Gastrocnemius medialis (tissue), 4 donors: ENCODE measurements around the gene GTF2H3. TPM values are rescaled to one million over a fixed set of nuclear protein-coding genes. Genes with fewer than 3 reads are reported as not detected.

Source experiments
- ATAC-seq, 2 donors: fragments of 150-250 bp; one replicate each; pipeline ENCODE4 v1.9.1; 2016
- DNase-seq, 2 donors: peaks; one replicate each; pipeline ENCODE4 v3.0.0-alpha.2; 2019
- H3K27ac ChIP-seq, 4 donors: fragments of 200-600 bp; sonication (generic); 1 replicate in 1 of 4; 2 replicates in 3 of 4; pipeline ENCODE4 v1.5.1; 2016 to 2018; ENCODE audit warnings: mild to moderate bottlenecking in 2 of 4, moderate library complexity in 1 of 4
- H3K27me3 ChIP-seq, 3 donors: fragments of 200-600 bp; sonication (generic) in 2 of 3; 1 replicate in 1 of 3; 2 replicates in 2 of 3; pipeline versions ENCODE4 v1.5.1 to v1.6.0; 2016 to 2019; ENCODE audit warnings: mild to moderate bottlenecking in 1 of 3, moderate library complexity in 1 of 3
- H3K36me3 ChIP-seq, 2 donors: fragments of 200-600 bp; sonication (generic) in 1 of 2; one replicate each; pipeline ENCODE4 v1.5.1; 2017 to 2018
- H3K4me1 ChIP-seq, 2 donors: fragments of 200-600 bp; sonication (generic) in 1 of 2; one replicate each; pipeline ENCODE4 v1.5.1; 2016 to 2017; ENCODE audit warnings: mild to moderate bottlenecking in 2 of 2
- H3K4me3 ChIP-seq, 4 donors: fragments of 200-600 bp; sonication (generic) in 3 of 4; 1 replicate in 1 of 4; 2 replicates in 3 of 4; pipeline ENCODE4 v1.5.1; 2016 to 2019; ENCODE audit warnings: mild to moderate bottlenecking in 2 of 4
- H3K9me3 ChIP-seq, 3 donors: fragments of 200-600 bp; sonication (generic) in 2 of 3; 1 replicate in 1 of 3; 2 replicates in 2 of 3; pipeline ENCODE4 v1.5.1; 2016 to 2019
- CTCF ChIP-seq, 5 experiments: fragments of 450-650 bp in 3 of 5; fragments of 200-600 bp in 2 of 5; sonication (generic) in 2 of 5; IDR thresholded peaks in 4 of 5; conservative IDR thresholded peaks in 1 of 5; 1 replicate in 4 of 5; 2 replicates in 1 of 5; pipeline ENCODE4 v1.5.1; 2016 to 2019; ENCODE audit warnings: antibody characterized with exemption in 5 of 5, mild to moderate bottlenecking in 3 of 5, moderate library complexity in 3 of 5
- POLR2A ChIP-seq, 2 donors: fragments of 450-650 bp; IDR thresholded peaks; one replicate each; pipeline ENCODE4 v1.6.1; 2017; ENCODE audit warnings: antibody characterized with exemption in 2 of 2, mild to moderate bottlenecking in 2 of 2, moderate library complexity in 2 of 2
- in situ Hi-C, 4 donors: fragments of 200-750 bp; cut with MboI; loops; one replicate each; pipeline versions ENCODE4 v1.15.0 to v1.8.0; 2017; ENCODE audit warnings: low sequenced_read_pairs in 4 of 4
- intact Hi-C: fragments of 100-400 bp; cut with DNase I; formaldehyde crosslinking; loops from one replicate; pipeline ENCODE4 v1.15.1; 2023; ENCODE audit warnings: low total_unique reads
- total RNA-seq, 4 donors: library from RNA; depleted of rRNA; stranded (reverse); fragments of >200 nt; gene quantifications; one replicate each; pipeline versions ENCODE4 v1.1.0 to v1.2.3, GENCODE V29; 2016

GTF2H3 gene
- total RNA-seq, 4 donors from 2014 or later, result 11.5 to 14.3 (median 12.3) TPM

- peak overlapping the region in 1 of 4 donors; percentile 14 for H3K27ac ChIP-seq
- ATAC-seq, result no peak
These were observed 19.1 kb upstream of the GTF2H3 start for GRCh38 chr12:123614531-123614930.

GRCh38 chr12:123617144-123617543 is 16.5 kb upstream of the GTF2H3 start:
- no peaks in the 10 kb centered on the region for H3K27me3 ChIP-seq
- H3K9me3 ChIP-seq, result no peaks in the 10 kb centered on the region
- TF ChIP-seq CTCF (IDR thresholded peaks at IDR 0.05 in 4 of 5, conservative IDR thresholded peaks at IDR 0.05 in 1 of 5), result no peak
- TF ChIP-seq POLR2A (IDR thresholded peaks at IDR 0.05), result no peak
- H3K36me3 ChIP-seq, result peaks cover 8 to 89% of the 10 kb centered on the region in 2 donors
- ATAC-seq, result no peak
- no peak overlapping the region for H3K4me3 ChIP-seq
- no peak overlapping the region for H3K27ac ChIP-seq
- in situ Hi-C loops (no loop called here), intact Hi-C loops (no loop called here)
- no peak for DNase-seq
- no peaks in the 10 kb centered on the region for H3K4me1 ChIP-seq

More at GRCh38 chr12:123614531-123614930, 19.1 kb upstream of the GTF2H3 start:
- no peaks in the 10 kb centered on the region for H3K4me1 ChIP-seq
- H3K36me3 ChIP-seq, result peaks cover 8 to 90% of the 10 kb centered on the region in 2 donors
- H3K27me3 ChIP-seq, result no peaks in the 10 kb centered on the region
- no peaks in the 10 kb centered on the region for H3K9me3 ChIP-seq
- in situ Hi-C loops, result no loop called here
- no peak for DNase-seq
- H3K4me3 ChIP-seq, result no peak overlapping the region
- TF ChIP-seq POLR2A (IDR thresholded peaks at IDR 0.05) (no peak), CTCF (IDR thresholded peaks at IDR 0.05 in 4 of 5, conservative IDR thresholded peaks at IDR 0.05 in 1 of 5) (no peak)
- intact Hi-C loops, result no loop called here

GRCh38 chr12:123617580-123617979 is 16.0 kb upstream of the GTF2H3 start:
- TF ChIP-seq POLR2A (IDR thresholded peaks at IDR 0.05) (no peak), CTCF (IDR thresholded peaks at IDR 0.05 in 4 of 5, conservative IDR thresholded peaks at IDR 0.05 in 1 of 5) (no peak)
- ATAC-seq (no peak), DNase-seq (no peak)
- Histone ChIP-seq H3K36me3 (peaks cover 11 to 89% of the 10 kb centered on the region in 2 donors), H3K4me1 (no peaks in the 10 kb centered on the region), H3K27me3 (no peaks in the 10 kb centered on the region), H3K27ac (no peak overlapping the region), H3K4me3 (no peak overlapping the region), H3K9me3 (no peaks in the 10 kb centered on the region)
- intact Hi-C loops (no loop called here), in situ Hi-C loops (no loop called here)

GRCh38 chr12:123621101-123621500 is 12.5 kb upstream of the GTF2H3 start:
- Histone ChIP-seq H3K36me3 (peaks cover 15 to 86% of the 10 kb centered on the region in 2 donors), H3K27ac (no peak overlapping the region), H3K9me3 (no peaks in the 10 kb centered on the region), H3K27me3 (no peaks in the 10 kb centered on the region), H3K4me3 (no peak overlapping the region), H3K4me1 (no peaks in the 10 kb centered on the region)
- TF ChIP-seq POLR2A (IDR thresholded peaks at IDR 0.05) (no peak), CTCF (IDR thresholded peaks at IDR 0.05 in 4 of 5, conservative IDR thresholded peaks at IDR 0.05 in 1 of 5) (no peak)
- DNase-seq (no peak), ATAC-seq (no peak)
- in situ Hi-C loops (no loop called here), intact Hi-C loops (no loop called here)
